Uterus (tissue), 2 donors: ENCODE data around the gene RMDN3.

Experiments used
- CTCF ChIP-seq, 4 experiments: fragments of 200-600 bp in 2 of 4; fragments of 450-650 bp in 2 of 4; sonication (generic) in 2 of 4; IDR thresholded peaks; one replicate each; pipeline ENCODE4 v1.5.1; 2016 to 2019; ENCODE audit warnings: antibody characterized with exemption in 4 of 4, mild to moderate bottlenecking in 2 of 4, moderate library complexity in 1 of 4
- POLR2A ChIP-seq, 2 donors: fragments of 450-650 bp; IDR thresholded peaks; one replicate each; pipeline ENCODE4 v1.6.1; 2016; ENCODE audit warnings: antibody characterized with exemption in 2 of 2, mild to moderate bottlenecking in 1 of 2, moderate library complexity in 1 of 2

GRCh38 chr15:40691737-40692136 is 63.3 kb downstream of the RMDN3 start:
- TF ChIP-seq CTCF (IDR thresholded peaks at IDR 0.05) (no peak), POLR2A (IDR thresholded peaks at IDR 0.05) (no peak)
